Upper lobe of left lung (tissue), 6 donors: Measurements from ENCODE around the gene KLHL28. TPM values are rescaled to one million over a fixed set of nuclear protein-coding genes. Genes with fewer than 3 reads are reported as not detected.

Experiments
- ATAC-seq, 2 donors: fragments of 200-7000 bp; cut with Tn5 transposase; one replicate each; pipeline ENCODE4 v1.9.1; 2022; ENCODE audit warnings: mild to moderate bottlenecking in 2 of 2, moderate library complexity in 2 of 2; ENCODE audit not compliant: low FRiP score in 2 of 2
- DNase-seq, 2 donors: peaks; one replicate each; pipeline ENCODE4 v3.0.0-alpha.2; 2019 to 2020
- H3K27ac ChIP-seq, 4 donors: fragments of 200-600 bp; sonication (generic); one replicate each; pipeline ENCODE4 v1.5.1; 2016 to 2019
- H3K27me3 ChIP-seq, 4 donors: fragments of 200-600 bp; sonication (generic); one replicate each; pipeline ENCODE4 v1.5.1; 2017 to 2019
- H3K36me3 ChIP-seq, 4 donors: fragments of 200-600 bp; sonication (generic); one replicate each; pipeline ENCODE4 v1.5.1; 2016 to 2019
- H3K4me1 ChIP-seq, 4 donors: fragments of 200-600 bp; sonication (generic); one replicate each; pipeline ENCODE4 v1.5.1; 2018 to 2019
- H3K4me3 ChIP-seq, 4 donors: fragments of 200-600 bp; sonication (generic); one replicate each; pipeline ENCODE4 v1.5.1; 2017 to 2019; ENCODE audit warnings: mild to moderate bottlenecking in 2 of 4, moderate library complexity in 1 of 4
- H3K9me3 ChIP-seq, 4 donors: fragments of 200-600 bp; sonication (generic); one replicate each; pipeline ENCODE4 v1.5.1; 2018 to 2019
- EP300 ChIP-seq, 4 donors: sonication (generic); formaldehyde crosslinking; IDR thresholded peaks; one replicate each; pipeline ENCODE4 v1.5.1; 2017; ENCODE audit warnings: antibody characterized with exemption in 4 of 4, control low read depth in 2 of 4
- POLR2A ChIP-seq, 4 donors: fragments of 450-650 bp; IDR thresholded peaks; one replicate each; pipeline ENCODE4 v1.5.1; 2016 to 2017; ENCODE audit warnings: antibody characterized with exemption in 4 of 4, mild to moderate bottlenecking in 2 of 4
- POLR2AphosphoS5 ChIP-seq, 2 donors: sonication (generic); formaldehyde crosslinking; IDR thresholded peaks; one replicate each; pipeline ENCODE4 v1.5.1; 2017; ENCODE audit warnings: antibody characterized with exemption in 2 of 2
- WGBS, 2 donors: methylation state at CpG; one replicate each; pipeline ENCODE4 v1.1.5; 2017 to 2018; 5-methylcytosine and 5-hydroxymethylcytosine counted together
- total RNA-seq, 6 donors: library from RNA; depleted of rRNA in 4 of 6; stranded (reverse); fragments of >200 nt in 4 of 6; gene quantifications; one replicate each; pipeline versions ENCODE4 v1.1.0 to v1.2.1, GENCODE V29; 2016 to 2021
- TF ChIP-seq, protein P1 (sequence below), 6 experiments: fragments of 450-650 bp in 4 of 6; fragments of 200-600 bp in 2 of 6; sonication (generic) in 2 of 6; IDR thresholded peaks; one replicate each; pipeline ENCODE4 v1.5.1; 2016 to 2019; ENCODE audit warnings: antibody characterized with exemption in 6 of 6
- donor health status: DM: no; HTN: no; CAD: no; lungs with moderate emphysema.
- donor health status: DM: no; HTN: yes; CAD: no; lungs with severe emphysema.

Gene KLHL28
- total RNA-seq, 6 donors from 2014 or later: 3.7 to 20.0 (median 12.4) TPM

DNA sequence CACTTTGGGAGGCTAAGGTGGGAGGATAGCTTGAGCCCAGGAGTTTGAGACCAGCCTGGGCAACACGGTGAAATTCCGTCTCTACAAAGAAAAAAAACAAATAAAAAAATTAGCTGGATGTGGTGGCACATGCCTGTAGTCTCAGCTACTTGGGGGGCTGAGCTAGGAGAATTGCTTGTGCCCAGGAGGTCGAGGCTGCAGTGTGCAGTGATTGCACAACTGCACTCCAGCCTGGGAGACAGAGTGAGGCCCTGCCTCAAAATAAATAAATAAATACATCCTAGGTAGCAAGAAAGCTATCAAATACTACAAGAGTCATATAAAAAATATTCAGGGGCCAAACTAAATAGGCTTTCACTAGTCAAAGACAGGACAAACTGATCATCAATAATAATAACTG is 6.2 kb downstream of the KLHL28 start:
- TF ChIP-seq, protein P1, sequence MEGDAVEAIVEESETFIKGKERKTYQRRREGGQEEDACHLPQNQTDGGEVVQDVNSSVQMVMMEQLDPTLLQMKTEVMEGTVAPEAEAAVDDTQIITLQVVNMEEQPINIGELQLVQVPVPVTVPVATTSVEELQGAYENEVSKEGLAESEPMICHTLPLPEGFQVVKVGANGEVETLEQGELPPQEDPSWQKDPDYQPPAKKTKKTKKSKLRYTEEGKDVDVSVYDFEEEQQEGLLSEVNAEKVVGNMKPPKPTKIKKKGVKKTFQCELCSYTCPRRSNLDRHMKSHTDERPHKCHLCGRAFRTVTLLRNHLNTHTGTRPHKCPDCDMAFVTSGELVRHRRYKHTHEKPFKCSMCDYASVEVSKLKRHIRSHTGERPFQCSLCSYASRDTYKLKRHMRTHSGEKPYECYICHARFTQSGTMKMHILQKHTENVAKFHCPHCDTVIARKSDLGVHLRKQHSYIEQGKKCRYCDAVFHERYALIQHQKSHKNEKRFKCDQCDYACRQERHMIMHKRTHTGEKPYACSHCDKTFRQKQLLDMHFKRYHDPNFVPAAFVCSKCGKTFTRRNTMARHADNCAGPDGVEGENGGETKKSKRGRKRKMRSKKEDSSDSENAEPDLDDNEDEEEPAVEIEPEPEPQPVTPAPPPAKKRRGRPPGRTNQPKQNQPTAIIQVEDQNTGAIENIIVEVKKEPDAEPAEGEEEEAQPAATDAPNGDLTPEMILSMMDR (IDR thresholded peaks at IDR 0.05): no peak
- TF ChIP-seq POLR2AphosphoS5 (IDR thresholded peaks at IDR 0.05) (no peak), POLR2A (IDR thresholded peaks at IDR 0.05) (no peak), EP300 (IDR thresholded peaks at IDR 0.05) (no peak)
- DNase-seq: no peak
- WGBS, 2 donors: 67 to 80% methylated on average over 3 of the region's 3 CpGs
- Histone ChIP-seq H3K27me3 (no peaks in the 10 kb centered on the region), H3K4me3 (no peak overlapping the region), H3K4me1 (peaks cover 23 to 35% (median 27%) of the 10 kb centered on the region in 4 donors), H3K27ac (no peak overlapping the region), H3K36me3 (peaks cover 0 to 9% (median 0%) of the 10 kb centered on the region in 4 donors), H3K9me3 (no peaks in the 10 kb centered on the region)
- ATAC-seq: no peak

DNA sequence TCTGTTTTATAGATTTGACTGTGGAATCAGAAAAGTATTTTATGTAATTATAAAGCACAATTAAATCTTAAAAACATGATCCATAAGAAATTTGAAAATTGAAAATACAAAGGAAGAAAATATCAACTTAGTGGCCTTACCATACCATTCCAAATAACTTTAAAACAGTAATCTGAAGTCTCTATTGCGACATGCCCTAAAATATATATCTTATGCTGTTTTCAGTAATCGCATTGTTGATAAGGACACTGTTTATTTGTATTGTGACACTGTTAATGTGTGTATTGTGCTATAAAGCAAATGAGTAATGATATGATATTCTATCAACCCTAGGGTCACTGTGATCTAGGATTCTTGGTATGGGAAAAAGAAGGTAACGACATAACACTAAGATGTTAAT is 7.0 kb downstream of the KLHL28 start:
- DNase-seq (no peak), ATAC-seq (no peak)
- peaks cover 0 to 9% (median 0%) of the 10 kb centered on the region in 4 donors for H3K36me3 ChIP-seq
- peaks cover 16 to 27% (median 20%) of the 10 kb centered on the region in 4 donors for H3K4me1 ChIP-seq
- TF ChIP-seq POLR2AphosphoS5 (IDR thresholded peaks at IDR 0.05) (no peak), EP300 (IDR thresholded peaks at IDR 0.05) (no peak), POLR2A (IDR thresholded peaks at IDR 0.05) (no peak)
- H3K27ac ChIP-seq: no peak overlapping the region
- 95 to 100% methylated on average over 3 of the region's 3 CpGs for WGBS, 2 donors
- no peaks in the 10 kb centered on the region for H3K27me3 ChIP-seq
- no peaks in the 10 kb centered on the region for H3K9me3 ChIP-seq
- H3K4me3 ChIP-seq: no peak overlapping the region

DNA sequence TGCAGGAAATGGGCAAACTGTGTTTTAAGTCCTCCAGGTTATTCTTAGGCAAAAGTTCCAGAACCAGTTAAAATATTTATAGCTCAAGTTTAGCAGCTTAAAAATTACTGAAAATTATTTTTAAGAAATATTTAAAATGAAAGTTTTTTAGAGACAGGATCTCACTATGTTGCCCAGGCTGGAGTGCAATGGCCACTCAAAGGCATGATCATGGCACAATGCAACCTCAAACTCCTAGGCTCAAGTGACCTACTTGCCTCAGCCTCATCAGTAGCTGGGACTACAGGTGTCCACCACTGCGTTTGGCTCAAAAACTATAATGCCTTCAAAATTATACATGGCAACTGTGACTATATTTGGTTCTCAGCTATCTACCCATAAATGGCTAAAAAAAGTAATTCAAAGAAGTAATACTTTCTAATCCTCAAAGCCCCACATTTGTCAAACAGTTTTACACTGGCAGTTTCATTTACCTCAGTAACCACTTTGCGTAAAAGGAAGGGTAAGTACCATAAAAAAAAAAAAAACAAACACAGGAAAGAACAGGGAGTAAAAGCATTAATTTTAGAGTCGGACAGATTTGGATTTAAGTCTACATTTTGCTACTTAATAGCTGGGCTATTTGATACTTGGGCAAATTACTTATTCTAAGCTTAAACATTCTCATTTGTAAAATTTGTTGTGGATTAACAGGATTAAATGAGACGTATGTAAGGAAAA is 9.2 kb downstream of the KLHL28 start:
- DNase-seq (no peak), ATAC-seq (no peak)
- whole genome bisulfite sequencing, 2 donors: 82 to 86% methylated on average over 4 of the region's 4 CpGs
- no peaks in the 10 kb centered on the region for H3K9me3 ChIP-seq
- TF ChIP-seq, protein P1 (IDR thresholded peaks at IDR 0.05): no peak
- TF ChIP-seq EP300 (IDR thresholded peaks at IDR 0.05): no peak
- TF ChIP-seq POLR2AphosphoS5 (IDR thresholded peaks at IDR 0.05): no peak
- TF ChIP-seq POLR2A (IDR thresholded peaks at IDR 0.05): no peak
- no peaks in the 10 kb centered on the region for H3K27me3 ChIP-seq
- H3K4me3 ChIP-seq: no peak overlapping the region
- H3K27ac ChIP-seq: no peak overlapping the region
- peaks cover 0 to 11% (median 0%) of the 10 kb centered on the region in 4 donors for H3K36me3 ChIP-seq
- peaks cover under 1 to 7% (median 4%) of the 10 kb centered on the region in 4 donors for H3K4me1 ChIP-seq

DNA sequence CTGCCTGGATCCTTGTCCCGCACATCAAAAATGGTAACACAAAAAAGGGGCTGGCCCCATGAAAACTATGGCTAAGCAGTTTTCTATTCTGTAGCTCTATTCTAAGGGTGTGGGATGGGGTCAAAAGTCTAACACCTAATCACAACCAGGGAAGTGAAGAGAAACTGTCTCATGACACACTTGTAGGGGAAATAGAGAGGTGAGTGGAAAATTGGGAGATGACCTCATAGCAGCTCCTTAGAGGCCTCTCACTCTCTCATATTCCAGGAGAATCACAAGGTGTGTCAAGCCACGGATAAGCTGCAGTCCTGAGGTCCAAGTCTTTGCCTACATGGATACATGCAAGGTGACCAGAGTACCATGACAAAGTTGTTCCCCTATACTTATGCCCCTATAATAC is 10.7 kb downstream of the KLHL28 start:
- peaks cover 0 to 6% (median 4%) of the 10 kb centered on the region in 4 donors for H3K4me1 ChIP-seq
- no peaks in the 10 kb centered on the region for H3K9me3 ChIP-seq
- no peak for TF ChIP-seq POLR2AphosphoS5 (IDR thresholded peaks at IDR 0.05)
- TF ChIP-seq, protein P1 (IDR thresholded peaks at IDR 0.05): no peak
- no peak for TF ChIP-seq EP300 (IDR thresholded peaks at IDR 0.05)
- no peak for TF ChIP-seq POLR2A (IDR thresholded peaks at IDR 0.05)
- WGBS, 2 donors: 93 to 98% methylated on average over 2 of the region's 2 CpGs
- DNase-seq (no peak), ATAC-seq (no peak)
- H3K4me3 ChIP-seq: no peak overlapping the region
- no peaks in the 10 kb centered on the region for H3K27me3 ChIP-seq
- H3K36me3 ChIP-seq: peaks cover 0 to 16% (median 0%) of the 10 kb centered on the region in 4 donors
- H3K27ac ChIP-seq: no peak overlapping the region

DNA sequence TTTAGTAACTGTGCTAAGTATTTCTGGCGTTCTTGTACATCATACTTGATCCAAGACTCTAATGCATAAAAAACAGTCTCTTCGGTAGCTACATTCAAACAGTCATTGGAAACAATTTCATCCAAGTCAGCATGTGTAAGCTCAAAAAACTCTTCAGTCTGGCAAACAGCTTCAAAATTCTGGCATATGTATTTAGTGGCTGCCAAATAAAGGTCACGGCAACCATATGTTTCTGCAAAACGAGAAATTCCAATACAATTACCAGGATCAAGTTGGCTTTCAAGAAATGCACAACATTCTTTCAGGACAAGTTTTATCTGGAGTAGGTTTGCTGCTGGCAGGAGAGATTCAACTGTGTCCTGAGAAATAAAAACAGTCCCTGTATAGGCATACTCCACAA is 16.5 kb downstream of the KLHL28 start:
- H3K27me3 ChIP-seq: no peaks in the 10 kb centered on the region
- DNase-seq: no peak
- TF ChIP-seq POLR2AphosphoS5 (IDR thresholded peaks at IDR 0.05) (no peak), POLR2A (IDR thresholded peaks at IDR 0.05) (no peak), EP300 (IDR thresholded peaks at IDR 0.05) (no peak)
- TF ChIP-seq, protein P1 (IDR thresholded peaks at IDR 0.05): no peak
- no peaks in the 10 kb centered on the region for H3K4me1 ChIP-seq
- WGBS, 2 donors: 79 to 88% methylated on average over 4 of the region's 4 CpGs
- H3K27ac ChIP-seq: no peak overlapping the region
- H3K36me3 ChIP-seq: peaks cover 7 to 54% (median 15%) of the 10 kb centered on the region in 4 donors
- no peaks in the 10 kb centered on the region for H3K9me3 ChIP-seq
- H3K4me3 ChIP-seq: no peak overlapping the region
- no peak for ATAC-seq
